GM12878 (cell line): Measurements from ENCODE around the gene THUMPD3. TPM values are rescaled to one million over a fixed set of nuclear protein-coding genes. Genes with fewer than 3 reads are reported as not detected.

Source experiments
- ATAC-seq: fragments of 200-7000 bp; cut with Tn5 transposase; 3 replicates; pipeline ENCODE4 v1.9.1; 2020; ENCODE audit warnings: mild to moderate bottlenecking, moderate library complexity
- BruUV-seq: library from RNA; stranded (reverse); fragments of 400-500 nt; replicated peaks from 2 replicates; lab custom pipeline; 2021; lab: Mats Ljungman, UMichigan
- CTCF ChIA-PET: fragments of 300-600 bp; sonication (Branson Sonifier 250); formaldehyde crosslinking; extraction: SDS; loops from one replicate; lab custom pipeline; 2021; ENCODE audit warnings: inconsistent platforms; lab: Yijun Ruan, JAX
- POLR2A ChIA-PET: fragments of 350-600 bp; formaldehyde crosslinking; extraction: SDS; loops from one replicate; lab custom pipeline; 2021; ENCODE audit warnings: inconsistent platforms; lab: Charles Lee
- RAD21 ChIA-PET: fragments of 300-600 bp; sonication (Branson Sonifier 250); formaldehyde crosslinking; loops from one replicate; lab custom pipeline; 2023; ENCODE audit warnings: antibody characterized with exemption; ENCODE audit not compliant: unreplicated experiment; lab: Charles Lee
- SMC1A ChIA-PET: fragments of 300-600 bp; sonication (Branson Sonifier 250); formaldehyde crosslinking; loops from one replicate; lab custom pipeline; 2023; ENCODE audit not compliant: unreplicated experiment, uncharacterized antibody; lab: Charles Lee
- DNase-seq: peaks from one replicate; pipeline ENCODE4 v3.0.0-alpha.2; 2011; ENCODE audit warnings: low read depth, low spot score
- FAIRE-seq: peaks from 3 replicates; lab custom pipeline; 2011; peaks lifted over from hg19 to GRCh38; lab: Jason Lieb, UNC
- H2AFZ ChIP-seq: 2 replicates; pipeline ENCODE4 v1.6.0; 2011; ENCODE audit warnings: low read depth, low read length, control low read depth; ENCODE audit not compliant: control insufficient read depth
- H3K27ac ChIP-seq: 2 replicates; pipeline ENCODE4 v1.5.1; 2011; ENCODE audit warnings: control low read depth; ENCODE audit not compliant: control insufficient read depth, insufficient read depth
- H3K27me3 ChIP-seq, 2 experiments: replicated peaks in 1 of 2; 2 replicates each; pipeline versions ENCODE4 v1.6.0 to v1.6.1; 2011; ENCODE audit warnings: low read length in 1 of 2; ENCODE audit not compliant: control insufficient read depth in 2 of 2, insufficient read depth in 2 of 2
- H3K36me3 ChIP-seq, 2 experiments: 2 replicates each; pipeline ENCODE4 v1.5.1; 2011; ENCODE audit warnings: low read length in 1 of 2; ENCODE audit not compliant: control insufficient read depth in 2 of 2, insufficient read depth in 2 of 2
- H3K4me1 ChIP-seq: 2 replicates; pipeline ENCODE4 v1.6.1; 2011; ENCODE audit warnings: mild to moderate bottlenecking, low read length, moderate library complexity, mixed read lengths; ENCODE audit not compliant: control insufficient read depth, insufficient read depth
- H3K4me2 ChIP-seq: 2 replicates; pipeline ENCODE4 v1.6.0; 2011; ENCODE audit warnings: control low read depth; ENCODE audit not compliant: control insufficient read depth, insufficient read depth
- H3K4me3 ChIP-seq: fragments of 200-600 bp; sonication (generic); 2 replicates; pipeline ENCODE4 v1.5.1; 2016
- H3K79me2 ChIP-seq: 2 replicates; pipeline ENCODE4 v1.6.0; 2011; ENCODE audit warnings: low read length; ENCODE audit not compliant: control insufficient read depth, insufficient read depth
- H3K9ac ChIP-seq: 2 replicates; pipeline ENCODE4 v1.8.0; 2011; ENCODE audit warnings: low read length, control low read depth, mixed read lengths; ENCODE audit not compliant: control insufficient read depth, insufficient read depth
- H3K9me3 ChIP-seq: replicated peaks from 3 replicates; pipeline ENCODE4 v1.5.1; 2011; ENCODE audit warnings: mild to moderate bottlenecking, low read length; ENCODE audit not compliant: control insufficient read depth, insufficient read depth
- H4K20me1 ChIP-seq: 2 replicates; pipeline ENCODE4 v1.6.0; 2011; ENCODE audit not compliant: control insufficient read depth, insufficient read depth
- WRNIP1 ChIP-seq: IDR thresholded peaks from 2 replicates; pipeline ENCODE4 v1.6.1; 2011; ENCODE audit warnings: low read depth, low read length, improper control_type of control experiment, borderline replicate concordance
- WGBS: methylation state at CpG from one replicate; pipeline ENCODE4 v1.1.6; 2016; ENCODE audit warnings: low lambda C conversion rate; ENCODE audit not compliant: insufficient replicate concordance, insufficient coverage; ENCODE audit errors: missing lambda C conversion rate; 5-methylcytosine and 5-hydroxymethylcytosine counted together
- in situ Hi-C: fragments of 300-500 bp; cut with MboI; formaldehyde crosslinking; loops from 9 replicates; pipeline ENCODE4 v1.14.3; 2018; ENCODE audit warnings: mixed read lengths
- intact Hi-C: fragments of 100-400 bp; cut with micrococcal nuclease; formaldehyde crosslinking; loops from one replicate; pipeline ENCODE4 v1.14.2; 2022; ENCODE audit not compliant: unreplicated experiment
- polyA plus RNA-seq, 11 experiments: library from polyadenylated mRNA; depleted of rRNA in 4 of 11; unstranded in 6 of 11; stranded (reverse) in 5 of 11; fragments of >200 nt; fragmentation: Nextera tagmentation in 4 of 11; fragmentation: Illumina TruSeq in 1 of 11; extraction: Ambion mirVana in 4 of 11; extraction: Trizol in 1 of 11; gene quantifications; 1 replicate in 1 of 11; 2 replicates in 10 of 11; pipeline versions ENCODE4 v1.2.1 to v1.2.3, GENCODE V29; 2011 to 2016; ENCODE audit warnings: inconsistent platforms in 2 of 11, missing spikeins in 2 of 11, low read depth in 1 of 11
- total RNA-seq, 4 experiments: library from RNA; depleted of rRNA in 3 of 4; stranded (reverse); fragments of >200 nt in 3 of 4; fragmentation: Illumina TruSeq in 1 of 4; extraction: Trizol in 1 of 4; gene quantifications; 2 replicates each; pipeline versions ENCODE4 v1.2.1 to v1.2.3, GENCODE V29; 2013 to 2021
- TF ChIP-seq, protein P1 (sequence below): IDR thresholded peaks from 2 replicates; pipeline ENCODE4 v1.6.1; 2012; ENCODE audit warnings: low read depth, low read length, improper control_type of control experiment
- TF ChIP-seq, protein P2 (sequence below): fragments of 450-650 bp; IDR thresholded peaks from 2 replicates; pipeline ENCODE4 v1.6.1; 2017; ENCODE audit warnings: borderline replicate concordance

THUMPD3 gene
- total and polyA plus RNA-seq, 10 of the 15 experiments (the other 5 are each of a cell fraction or from before 2014, with no cell fraction given) = 28.7 to 47.4 (median 41.8) TPM

DNA sequence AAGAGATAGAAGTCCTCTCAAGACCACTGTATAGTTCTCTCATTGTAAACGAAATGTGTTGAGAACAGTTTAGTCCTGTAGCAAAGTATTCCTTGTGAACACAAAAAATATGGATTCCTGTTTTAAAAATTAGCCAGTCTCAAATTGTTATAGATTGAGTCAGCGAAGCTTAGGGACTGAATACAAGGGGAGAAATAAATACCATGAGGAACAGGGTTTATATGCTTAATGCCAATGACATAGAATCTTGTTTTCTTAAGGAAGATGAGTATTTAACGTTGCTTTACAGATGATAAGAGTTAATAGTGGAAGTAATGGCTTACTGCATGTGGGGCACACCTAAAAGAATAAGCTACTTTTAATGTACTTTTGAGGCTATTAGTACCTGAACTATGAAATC lies 72.5 kb downstream of the THUMPD3 start:
- H3K4me2 ChIP-seq = no peak overlapping the region
- no peaks in the 10 kb centered on the region for H3K9me3 ChIP-seq
- ChIA-PET SMC1A (interaction anchor here (0.8 to 1.7 kb wide), 4 partner anchors 12 to 42 kb away, joined by 3 to 6 read pairs (median 4); no protein-coding TSS in a partner anchor), CTCF (interaction anchor here (0.5 to 1.1 kb wide), 5 partner anchors 19 to 82 kb away, joined by 3 to 5 read pairs (median 3); partner anchors contain the start of gene THUMPD3), POLR2A (interaction anchor here (0.5 to 1.5 kb wide), 5 partner anchors 36 to 210 kb away, joined by 3 to 6 read pairs (median 4); no protein-coding TSS in a partner anchor), RAD21 (interaction anchor here (1.0 to 2.0 kb wide), 3 partner anchors 32 to 82 kb away, joined by 3 to 5 read pairs (median 4); no protein-coding TSS in a partner anchor)
- intact Hi-C loops (no loop called here), in situ Hi-C loops (no loop called here)
- H4K20me1 ChIP-seq = no peaks in the 10 kb centered on the region
- FAIRE-seq (no peak), DNase-seq (no peak), ATAC-seq (no peak)
- no peaks in the 10 kb centered on the region for H3K27me3 ChIP-seq
- H3K9ac ChIP-seq = no peak overlapping the region
- TF ChIP-seq, protein P1, sequence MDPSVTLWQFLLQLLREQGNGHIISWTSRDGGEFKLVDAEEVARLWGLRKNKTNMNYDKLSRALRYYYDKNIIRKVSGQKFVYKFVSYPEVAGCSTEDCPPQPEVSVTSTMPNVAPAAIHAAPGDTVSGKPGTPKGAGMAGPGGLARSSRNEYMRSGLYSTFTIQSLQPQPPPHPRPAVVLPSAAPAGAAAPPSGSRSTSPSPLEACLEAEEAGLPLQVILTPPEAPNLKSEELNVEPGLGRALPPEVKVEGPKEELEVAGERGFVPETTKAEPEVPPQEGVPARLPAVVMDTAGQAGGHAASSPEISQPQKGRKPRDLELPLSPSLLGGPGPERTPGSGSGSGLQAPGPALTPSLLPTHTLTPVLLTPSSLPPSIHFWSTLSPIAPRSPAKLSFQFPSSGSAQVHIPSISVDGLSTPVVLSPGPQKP = no peak
- TF ChIP-seq, protein P2, sequence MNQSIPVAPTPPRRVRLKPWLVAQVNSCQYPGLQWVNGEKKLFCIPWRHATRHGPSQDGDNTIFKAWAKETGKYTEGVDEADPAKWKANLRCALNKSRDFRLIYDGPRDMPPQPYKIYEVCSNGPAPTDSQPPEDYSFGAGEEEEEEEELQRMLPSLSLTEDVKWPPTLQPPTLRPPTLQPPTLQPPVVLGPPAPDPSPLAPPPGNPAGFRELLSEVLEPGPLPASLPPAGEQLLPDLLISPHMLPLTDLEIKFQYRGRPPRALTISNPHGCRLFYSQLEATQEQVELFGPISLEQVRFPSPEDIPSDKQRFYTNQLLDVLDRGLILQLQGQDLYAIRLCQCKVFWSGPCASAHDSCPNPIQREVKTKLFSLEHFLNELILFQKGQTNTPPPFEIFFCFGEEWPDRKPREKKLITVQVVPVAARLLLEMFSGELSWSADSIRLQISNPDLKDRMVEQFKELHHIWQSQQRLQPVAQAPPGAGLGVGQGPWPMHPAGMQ = no peak
- TF ChIP-seq WRNIP1 = no peak
- 85% methylated on average over 3 of the region's 3 CpGs for WGBS
- peaks cover 5% of the 10 kb centered on the region for H3K79me2 ChIP-seq
- no peak overlapping the region for H3K27ac ChIP-seq
- no TSS peak for BruUV-seq
- H3K4me3 ChIP-seq = no peak overlapping the region
- no peaks in the 10 kb centered on the region for H3K4me1 ChIP-seq
- H2AFZ ChIP-seq = no peak overlapping the region
- H3K36me3 ChIP-seq = peaks cover 20 to 63% of the 10 kb centered on the region in 2 experiments

Other genes starting within 250 kb of the THUMPD3 start
- gene SRGAP3, start 113.4 kb upstream of the THUMPD3 start, total RNA-seq (2014; rRNA removed) = 1.4 and 2.2 TPM in 2 replicates
- gene SRGAP3, start 113.4 kb upstream of the THUMPD3 start, total RNA-seq (2014; rRNA removed; fragmentation: Illumina TruSeq; extraction: Trizol) = 0.92 and 1.1 TPM in 2 replicates
- 1.1 and 1.4 TPM in 2 replicates for gene SRGAP3, start 113.4 kb upstream of the THUMPD3 start, total RNA-seq (2021)
- 0.57 and 0.61 TPM in 2 replicates for gene SRGAP3, start 113.4 kb upstream of the THUMPD3 start, polyA plus RNA-seq (2011; rRNA removed)
- 0.94 and 1.3 TPM in 2 replicates for gene SRGAP3, start 113.4 kb upstream of the THUMPD3 start, polyA plus RNA-seq (2014; fragmentation: Illumina TruSeq; extraction: Trizol)
- gene SRGAP3, start 113.4 kb upstream of the THUMPD3 start, polyA plus RNA-seq (2014; fragmentation: Nextera tagmentation; extraction: Ambion mirVana) = under 1 TPM; 0.32 to 0.49 TPM
- 0.98 and 1.00 TPM in 2 replicates for gene SRGAP3, start 113.4 kb upstream of the THUMPD3 start, polyA plus RNA-seq (2014; rRNA removed)
- gene SRGAP3, start 113.4 kb upstream of the THUMPD3 start, polyA plus RNA-seq (2016; fragmentation: Nextera tagmentation; extraction: Ambion mirVana) = 1 to 10 TPM in 1 of 2 experiments, under 1 TPM in 1; 0.98 to 1.7 TPM
- 44.7 and 53.3 TPM in 2 replicates for gene SETD5, start 34.6 kb downstream of the THUMPD3 start, total RNA-seq (2014; rRNA removed)
- 60.8 and 61.2 TPM in 2 replicates for gene SETD5, start 34.6 kb downstream of the THUMPD3 start, total RNA-seq (2014; rRNA removed; fragmentation: Illumina TruSeq; extraction: Trizol)
- gene SETD5, start 34.6 kb downstream of the THUMPD3 start, total RNA-seq (2021) = 90.1 and 93.5 TPM in 2 replicates
- gene SETD5, start 34.6 kb downstream of the THUMPD3 start, polyA plus RNA-seq (2011; rRNA removed) = 73.3 and 94.0 TPM in 2 replicates
- 87.6 and 94.3 TPM in 2 replicates for gene SETD5, start 34.6 kb downstream of the THUMPD3 start, polyA plus RNA-seq (2014; fragmentation: Illumina TruSeq; extraction: Trizol)
- 10 to 100 TPM in 1 of 2 experiments, 1 to 10 TPM in 1; 8.2 to 23.0 TPM for gene SETD5, start 34.6 kb downstream of the THUMPD3 start, polyA plus RNA-seq (2014; fragmentation: Nextera tagmentation; extraction: Ambion mirVana)
- 55.5 and 57.5 TPM in 2 replicates for gene SETD5, start 34.6 kb downstream of the THUMPD3 start, polyA plus RNA-seq (2014; rRNA removed)
- 10 to 100 TPM; 46.9 to 50.7 TPM for gene SETD5, start 34.6 kb downstream of the THUMPD3 start, polyA plus RNA-seq (2016; fragmentation: Nextera tagmentation; extraction: Ambion mirVana)
- gene LHFPL4, start 190.8 kb downstream of the THUMPD3 start, total RNA-seq (2014; rRNA removed) = not detected in 2 replicates
- gene LHFPL4, start 190.8 kb downstream of the THUMPD3 start, total RNA-seq (2014; rRNA removed; fragmentation: Illumina TruSeq; extraction: Trizol) = not detected in 2 replicates
- gene LHFPL4, start 190.8 kb downstream of the THUMPD3 start, total RNA-seq (2021) = not detected in 2 replicates
- not detected in 2 replicates for gene LHFPL4, start 190.8 kb downstream of the THUMPD3 start, polyA plus RNA-seq (2011; rRNA removed)
- not detected in 2 replicates for gene LHFPL4, start 190.8 kb downstream of the THUMPD3 start, polyA plus RNA-seq (2014; fragmentation: Illumina TruSeq; extraction: Trizol)
- not detected for gene LHFPL4, start 190.8 kb downstream of the THUMPD3 start, polyA plus RNA-seq (2014; fragmentation: Nextera tagmentation; extraction: Ambion mirVana)
- gene LHFPL4, start 190.8 kb downstream of the THUMPD3 start, polyA plus RNA-seq (2014; rRNA removed) = not detected in 2 replicates
- under 1 TPM; 0.05 to 0.15 TPM for gene LHFPL4, start 190.8 kb downstream of the THUMPD3 start, polyA plus RNA-seq (2016; fragmentation: Nextera tagmentation; extraction: Ambion mirVana)